Astrocyte (in vitro differentiated cells and primary cell): Measurements from ENCODE around the gene HSPB1. TPM values are rescaled to one million over a fixed set of nuclear protein-coding genes. Genes with fewer than 3 reads are reported as not detected.
A peak's percentile ranks its signal among the peaks of the same experiment; 100 is the strongest.

Experiments
- DNase-seq: peaks from one replicate; pipeline ENCODE4 v3.0.0-alpha.2; 2010; ENCODE audit warnings: low read depth
- FAIRE-seq: peaks from 2 replicates; lab custom pipeline; 2011; peaks lifted over from hg19 to GRCh38; lab: Jason Lieb, UNC
- H2AFZ ChIP-seq: 2 replicates; pipeline ENCODE4 v1.6.0; 2012; ENCODE audit warnings: low read depth, low read length, inconsistent platforms
- H3K27ac ChIP-seq: 2 replicates; pipeline ENCODE4 v1.5.1; 2011; ENCODE audit warnings: low read depth, low read length, inconsistent platforms
- H3K27me3 ChIP-seq: 2 replicates; pipeline ENCODE4 v1.6.0; 2011; ENCODE audit warnings: low read length, inconsistent platforms; ENCODE audit not compliant: insufficient read depth
- H3K36me3 ChIP-seq: 2 replicates; pipeline ENCODE4 v1.5.1; 2011; ENCODE audit warnings: low read length, inconsistent platforms; ENCODE audit not compliant: insufficient read depth
- H3K4me1 ChIP-seq: 2 replicates; pipeline ENCODE4 v1.5.1; 2011; ENCODE audit warnings: low read length, inconsistent platforms; ENCODE audit not compliant: insufficient read depth
- H3K4me2 ChIP-seq: 2 replicates; pipeline ENCODE4 v1.6.0; 2012; ENCODE audit warnings: low read length, inconsistent platforms
- H3K4me3 ChIP-seq: 2 replicates; pipeline ENCODE4 v1.5.1; 2011; ENCODE audit warnings: low read depth, mild to moderate bottlenecking, low read length, inconsistent platforms; ENCODE audit not compliant: insufficient read depth
- H3K79me2 ChIP-seq: 2 replicates; pipeline ENCODE4 v1.6.0; 2012; ENCODE audit warnings: mild to moderate bottlenecking, low read length, inconsistent platforms; ENCODE audit not compliant: insufficient read depth
- H3K9ac ChIP-seq: 2 replicates; pipeline ENCODE4 v1.6.0; 2012; ENCODE audit warnings: mild to moderate bottlenecking, low read length, inconsistent platforms
- H3K9me3 ChIP-seq: 2 replicates; pipeline ENCODE4 v1.5.1; 2012; ENCODE audit warnings: low read depth, mild to moderate bottlenecking, low read length, inconsistent platforms; ENCODE audit not compliant: insufficient read depth
- H4K20me1 ChIP-seq: 2 replicates; pipeline ENCODE4 v1.6.0; 2012; ENCODE audit warnings: low read length, inconsistent platforms; ENCODE audit not compliant: insufficient read depth
- H3K27ac Mint-ChIP-seq: one replicate; pipeline ENCODE4 v1.8.0; 2021; ENCODE audit warnings: mild to moderate bottlenecking, mixed read lengths; ENCODE audit not compliant: unreplicated experiment
- H3K27me3 Mint-ChIP-seq: one replicate; pipeline ENCODE4 v1.8.0; 2021; ENCODE audit warnings: low read depth, mixed read lengths; ENCODE audit not compliant: unreplicated experiment
- H3K36me3 Mint-ChIP-seq: one replicate; pipeline ENCODE4 v1.8.0; 2021; ENCODE audit warnings: low read depth, mixed read lengths; ENCODE audit not compliant: unreplicated experiment
- H3K4me1 Mint-ChIP-seq: one replicate; pipeline ENCODE4 v1.8.0; 2021; ENCODE audit warnings: low read depth, mixed read lengths; ENCODE audit not compliant: unreplicated experiment
- H3K4me3 Mint-ChIP-seq: one replicate; pipeline ENCODE4 v1.8.0; 2021; ENCODE audit warnings: mild to moderate bottlenecking, moderate library complexity, mixed read lengths; ENCODE audit not compliant: unreplicated experiment
- H3K9me3 Mint-ChIP-seq: one replicate; pipeline ENCODE4 v1.8.0; 2021; ENCODE audit warnings: mild to moderate bottlenecking, mixed read lengths; ENCODE audit not compliant: unreplicated experiment
- EZH2 ChIP-seq: IDR thresholded peaks from 2 replicates; pipeline ENCODE4 v1.6.1; 2012; ENCODE audit warnings: mild to moderate bottlenecking, low read length, inconsistent platforms; ENCODE audit not compliant: insufficient read depth
- total RNA-seq: library from RNA; stranded (reverse); gene quantifications from 2 replicates; pipeline ENCODE4 v1.2.1, GENCODE V29; 2021
- TF ChIP-seq, protein P1 (sequence below): IDR thresholded peaks from 2 replicates; pipeline ENCODE4 v1.5.1; 2011; ENCODE audit warnings: low read depth, mild to moderate bottlenecking, inconsistent platforms, low read length, moderate library complexity; ENCODE audit not compliant: insufficient read depth

The HSPB1 gene
- total RNA-seq, 1 donor from 2014 or later: 933 TPM

DNA sequence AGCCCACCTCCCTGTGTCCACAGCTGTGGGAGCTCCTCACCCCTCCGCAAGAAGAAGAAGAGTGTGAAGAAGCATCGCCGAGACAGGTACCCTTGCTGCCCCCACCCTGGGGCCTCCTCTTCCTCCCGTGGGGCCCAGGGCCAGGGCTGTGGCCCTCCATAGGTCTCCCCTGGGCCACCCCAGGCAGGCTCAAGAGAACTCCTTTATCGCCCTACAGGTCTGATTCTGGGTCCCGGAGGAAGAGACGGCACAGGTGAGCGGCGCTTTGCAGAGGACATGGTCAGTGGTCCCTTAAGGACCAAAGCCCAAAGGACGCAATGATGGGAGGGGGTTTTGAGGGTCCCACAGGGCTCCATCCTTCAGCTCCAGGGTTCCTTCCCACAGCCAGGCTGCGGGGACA lies 41.1 kb upstream of the HSPB1 start:
- Mint-ChIP-seq H3K27ac (no peak overlapping the region), H3K4me3 (peak overlapping the region; percentile 8)
- TF ChIP-seq EZH2: no peak
- TF ChIP-seq, protein P1, sequence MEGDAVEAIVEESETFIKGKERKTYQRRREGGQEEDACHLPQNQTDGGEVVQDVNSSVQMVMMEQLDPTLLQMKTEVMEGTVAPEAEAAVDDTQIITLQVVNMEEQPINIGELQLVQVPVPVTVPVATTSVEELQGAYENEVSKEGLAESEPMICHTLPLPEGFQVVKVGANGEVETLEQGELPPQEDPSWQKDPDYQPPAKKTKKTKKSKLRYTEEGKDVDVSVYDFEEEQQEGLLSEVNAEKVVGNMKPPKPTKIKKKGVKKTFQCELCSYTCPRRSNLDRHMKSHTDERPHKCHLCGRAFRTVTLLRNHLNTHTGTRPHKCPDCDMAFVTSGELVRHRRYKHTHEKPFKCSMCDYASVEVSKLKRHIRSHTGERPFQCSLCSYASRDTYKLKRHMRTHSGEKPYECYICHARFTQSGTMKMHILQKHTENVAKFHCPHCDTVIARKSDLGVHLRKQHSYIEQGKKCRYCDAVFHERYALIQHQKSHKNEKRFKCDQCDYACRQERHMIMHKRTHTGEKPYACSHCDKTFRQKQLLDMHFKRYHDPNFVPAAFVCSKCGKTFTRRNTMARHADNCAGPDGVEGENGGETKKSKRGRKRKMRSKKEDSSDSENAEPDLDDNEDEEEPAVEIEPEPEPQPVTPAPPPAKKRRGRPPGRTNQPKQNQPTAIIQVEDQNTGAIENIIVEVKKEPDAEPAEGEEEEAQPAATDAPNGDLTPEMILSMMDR: no peak

DNA sequence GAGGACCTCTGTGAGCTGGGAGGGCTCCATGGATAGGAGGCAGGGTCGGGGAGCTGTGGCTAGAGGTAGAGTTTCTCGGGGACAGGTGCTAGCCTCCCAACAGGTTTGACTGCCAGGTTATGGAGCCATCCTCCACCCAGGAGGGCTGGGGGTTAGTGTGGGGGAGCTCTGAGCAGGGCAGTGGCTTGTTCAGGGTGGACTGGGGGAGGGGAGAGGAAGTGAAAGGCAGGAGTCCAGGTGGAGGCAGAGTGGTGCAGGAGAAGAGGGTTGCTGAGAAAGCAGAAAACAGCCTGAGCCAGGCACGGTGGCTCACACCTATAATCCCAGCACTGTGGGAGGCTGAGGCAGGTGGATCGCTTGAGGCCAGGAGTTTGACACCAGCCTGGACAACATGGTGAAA lies 40.5 kb upstream of the HSPB1 start:
- Histone ChIP-seq H3K79me2 (no peaks in the 10 kb centered on the region), H3K4me3 (no peak overlapping the region), H2AFZ (no peak overlapping the region), H3K4me2 (no peak overlapping the region), H3K27me3 (peaks cover 8% of the 10 kb centered on the region), H3K4me1 (no peaks in the 10 kb centered on the region), H3K27ac (no peak overlapping the region), H4K20me1 (no peaks in the 10 kb centered on the region), H3K9ac (no peak overlapping the region), H3K36me3 (no peaks in the 10 kb centered on the region), H3K9me3 (no peaks in the 10 kb centered on the region)
- DNase-seq (no peak), FAIRE-seq (no peak)
- H3K4me3 Mint-ChIP-seq: peak overlapping the region; percentile 37
- no peak overlapping the region for H3K27ac Mint-ChIP-seq
- no peak for TF ChIP-seq EZH2
- TF ChIP-seq, protein P1: no peak
- H3K9me3 Mint-ChIP-seq: no peaks in the 10 kb centered on the region
- no peaks in the 10 kb centered on the region for H3K36me3 Mint-ChIP-seq
- peaks cover 2% of the 10 kb centered on the region for H3K4me1 Mint-ChIP-seq
- H3K27me3 Mint-ChIP-seq: peaks cover 15% of the 10 kb centered on the region

More for the DNA sequence above, 41.1 kb upstream of the HSPB1 start:
- Histone ChIP-seq H3K4me2 (no peak overlapping the region), H3K27ac (no peak overlapping the region), H3K36me3 (no peaks in the 10 kb centered on the region), H3K9me3 (no peaks in the 10 kb centered on the region), H3K27me3 (peaks cover 5% of the 10 kb centered on the region), H3K79me2 (no peaks in the 10 kb centered on the region), H3K9ac (no peak overlapping the region), H2AFZ (no peak overlapping the region), H3K4me3 (no peak overlapping the region), H4K20me1 (no peaks in the 10 kb centered on the region), H3K4me1 (no peaks in the 10 kb centered on the region)
- Mint-ChIP-seq H3K4me1 (peaks cover 2% of the 10 kb centered on the region), H3K9me3 (no peaks in the 10 kb centered on the region), H3K27me3 (peaks cover 11% of the 10 kb centered on the region), H3K36me3 (no peaks in the 10 kb centered on the region)
- FAIRE-seq (no peak), DNase-seq (no peak)

DNA sequence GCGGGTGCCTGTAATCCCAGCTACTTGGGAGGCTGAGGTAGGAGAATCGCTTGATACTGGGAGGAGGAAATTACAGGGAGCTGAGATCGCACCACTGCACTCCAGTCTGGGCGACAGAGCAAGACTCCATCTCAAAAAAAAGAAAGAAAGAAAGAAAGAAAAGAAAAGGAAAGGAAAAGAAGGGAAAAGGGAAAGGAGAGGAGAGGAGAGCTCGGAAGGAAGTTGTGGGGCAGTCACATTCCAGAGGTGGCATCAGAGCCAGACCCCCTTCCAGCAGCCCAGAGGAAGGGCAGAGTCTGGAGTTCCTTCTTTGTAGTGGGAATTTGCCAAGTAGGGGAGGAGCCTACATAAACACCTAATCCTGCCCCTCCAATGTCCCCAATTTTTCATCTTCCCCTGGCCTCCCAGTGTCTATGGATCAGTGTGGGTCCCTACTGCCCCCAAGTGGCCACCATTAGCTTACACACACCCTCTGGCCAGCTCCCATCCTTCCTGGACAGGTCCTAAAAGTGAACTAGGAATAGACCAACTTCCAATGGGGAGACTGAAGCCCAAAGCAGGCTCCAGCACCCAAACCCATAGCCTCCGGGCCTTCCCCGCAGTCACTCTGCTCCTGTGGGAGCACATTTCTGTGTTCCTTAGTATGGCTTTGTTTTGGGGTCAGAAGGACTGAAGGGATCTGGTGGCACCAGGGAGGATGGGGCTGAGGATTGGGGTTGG lies 39.6 kb upstream of the HSPB1 start:
- Histone ChIP-seq H3K4me2 (no peak overlapping the region), H3K4me3 (no peak overlapping the region), H3K4me1 (no peaks in the 10 kb centered on the region), H3K9ac (no peak overlapping the region), H4K20me1 (no peaks in the 10 kb centered on the region), H3K79me2 (no peaks in the 10 kb centered on the region), H3K36me3 (no peaks in the 10 kb centered on the region), H3K9me3 (no peaks in the 10 kb centered on the region), H3K27ac (no peak overlapping the region), H2AFZ (no peak overlapping the region), H3K27me3 (peaks cover 13% of the 10 kb centered on the region)
- Mint-ChIP-seq H3K27me3 (peaks cover 17% of the 10 kb centered on the region), H3K36me3 (no peaks in the 10 kb centered on the region), H3K4me3 (no peak overlapping the region), H3K9me3 (no peaks in the 10 kb centered on the region), H3K4me1 (peaks cover 2% of the 10 kb centered on the region), H3K27ac (no peak overlapping the region)
- FAIRE-seq (no peak), DNase-seq (peak; percentile 20)
- TF ChIP-seq, protein P1: peak; percentile 69
- no peak for TF ChIP-seq EZH2
